Epithelial cell of esophagus (primary cell): ENCODE results near the gene FRG2C.

ENCODE experiments used
- DNase-seq: peaks from one replicate; pipeline ENCODE4 v3.0.0; 2010; ENCODE audit warnings: low read depth
- H3K4me3 ChIP-seq: 2 replicates; pipeline ENCODE4 v1.5.1; 2011; ENCODE audit warnings: mild to moderate bottlenecking, low read length, control low read depth
- CTCF ChIP-seq: IDR thresholded peaks from 2 replicates; pipeline ENCODE4 v1.5.1; 2011; ENCODE audit warnings: low read depth, mild to moderate bottlenecking, low read length, control low read depth, inconsistent platforms; ENCODE audit not compliant: insufficient read depth; ENCODE audit errors: missing control alignments

FRG2C gene

GRCh38 chr3:75692061-75692460 lies 27.9 kb downstream of the FRG2C start:
- no peak for TF ChIP-seq CTCF
- H3K4me3 ChIP-seq, result no peak overlapping the region
- no peak for DNase-seq
